ENCODE results near the gene ARRB1. TPM values are rescaled to one million over a fixed set of nuclear protein-coding genes. Genes with fewer than 3 reads are reported as not detected.
"Not testable (repeated sequence)": the region's sequence is repeated elsewhere in the genome, so short reads cannot be mapped to it uniquely, and the experiment has no call there.

The ARRB1 gene
- total RNA-seq, 1 donor from 2014 or later: 30.3 TPM

DNA sequence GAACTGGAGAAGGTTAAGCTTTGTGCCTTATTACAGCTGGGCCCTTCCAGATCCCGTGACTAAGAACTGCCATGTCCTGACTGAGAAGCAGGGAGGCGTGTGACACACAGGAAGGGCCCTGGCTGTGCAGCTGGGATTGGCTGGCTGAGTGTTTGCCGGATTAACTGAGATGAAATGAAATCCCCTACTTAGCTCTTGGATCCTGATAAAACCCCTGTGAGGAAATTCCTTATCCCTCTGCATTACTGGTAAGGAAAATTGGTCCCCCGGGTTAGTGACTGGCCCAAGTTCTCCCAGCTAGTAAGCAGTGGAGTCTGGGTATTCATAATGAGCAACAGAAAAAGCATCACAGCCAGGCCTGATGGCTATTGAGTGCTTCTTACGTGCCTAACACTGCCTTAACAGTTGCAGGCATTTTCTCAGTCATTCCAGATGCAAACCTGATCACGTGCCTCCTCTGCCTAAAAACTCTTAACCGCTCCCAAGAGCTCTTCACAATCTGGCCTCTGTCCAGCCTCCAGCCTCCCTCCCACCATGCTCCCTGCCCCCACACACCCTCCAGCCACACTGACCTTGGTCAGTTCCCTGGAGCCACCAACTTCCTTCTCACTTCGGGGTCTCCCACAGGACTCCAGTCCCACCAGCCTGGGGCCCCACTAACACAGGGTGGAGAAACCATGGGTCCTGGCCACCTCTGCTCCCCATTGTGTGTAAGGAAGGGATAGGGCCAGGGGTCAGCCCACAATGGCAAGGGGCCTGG lies 37.8 kb downstream of the ARRB1 start:
- peaks cover 0 to 5% (median 0%) of the 10 kb centered on the region in 3 donors for H3K36me3 ChIP-seq (ENCODE audit: control insufficient read depth in 3 of 3, insufficient read depth in 3 of 3, low read length in 3 of 3)
- H3K27me3 ChIP-seq (ENCODE audit: control insufficient read depth in 3 of 3, insufficient read depth in 3 of 3, low read length in 3 of 3): no peaks in the 10 kb centered on the region
- H3K9ac ChIP-seq (ENCODE audit: low read depth in 1 of 3, low read length in 3 of 3): peak overlapping the region in 2 of 3 donors; percentile 40 to 54
- peaks cover 29 to 55% (median 41%) of the 10 kb centered on the region in 3 donors for H3K4me1 ChIP-seq (ENCODE audit: control insufficient read depth in 3 of 3, insufficient read depth in 3 of 3, low read length in 3 of 3)
- peak overlapping the region; percentile 82 for H3K27ac ChIP-seq (ENCODE audit: low read depth, low read length)
- H3K9me3 ChIP-seq (ENCODE audit: control insufficient read depth in 3 of 3, low read length in 3 of 3): no peaks in the 10 kb centered on the region
- no peak overlapping the region for H3K4me3 ChIP-seq (ENCODE audit: low read length in 3 of 3)

DNA sequence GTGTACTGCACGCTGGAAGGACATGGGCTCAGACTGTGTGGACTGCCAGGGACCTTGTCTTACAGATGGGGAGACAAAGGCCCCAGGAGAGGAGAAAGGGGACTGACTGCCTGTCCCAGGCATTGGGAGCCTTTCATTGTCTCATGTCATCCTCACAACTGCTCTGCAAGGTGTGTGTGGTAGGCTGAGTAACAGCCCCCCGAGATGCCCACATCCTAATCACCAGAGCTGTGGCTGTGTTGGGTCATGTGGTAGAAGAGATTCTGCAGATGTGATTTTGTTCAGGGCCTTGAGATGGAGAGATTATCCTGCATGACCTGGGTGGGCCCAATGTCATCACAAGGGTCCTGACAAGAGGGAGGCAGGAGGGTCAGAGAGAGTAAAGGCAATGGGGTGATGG lies 39.1 kb downstream of the ARRB1 start:
- peaks cover 34 to 49% (median 38%) of the 10 kb centered on the region in 3 donors for H3K4me1 ChIP-seq (ENCODE audit: control insufficient read depth in 3 of 3, insufficient read depth in 3 of 3, low read length in 3 of 3)
- peak overlapping the region; percentile 39 to 74 (median 60) for H3K9ac ChIP-seq (ENCODE audit: low read depth in 1 of 3, low read length in 3 of 3)
- peaks cover 0 to 5% (median 0%) of the 10 kb centered on the region in 3 donors for H3K36me3 ChIP-seq (ENCODE audit: control insufficient read depth in 3 of 3, insufficient read depth in 3 of 3, low read length in 3 of 3)
- H3K27ac ChIP-seq (ENCODE audit: low read depth, low read length): peak overlapping the region; percentile 82
- no peaks in the 10 kb centered on the region for H3K27me3 ChIP-seq (ENCODE audit: control insufficient read depth in 3 of 3, insufficient read depth in 3 of 3, low read length in 3 of 3)
- no peaks in the 10 kb centered on the region for H3K9me3 ChIP-seq (ENCODE audit: control insufficient read depth in 3 of 3, low read length in 3 of 3)
- peak overlapping the region in 1 of 3 donors; percentile 35 for H3K4me3 ChIP-seq (ENCODE audit: low read length in 3 of 3)

DNA sequence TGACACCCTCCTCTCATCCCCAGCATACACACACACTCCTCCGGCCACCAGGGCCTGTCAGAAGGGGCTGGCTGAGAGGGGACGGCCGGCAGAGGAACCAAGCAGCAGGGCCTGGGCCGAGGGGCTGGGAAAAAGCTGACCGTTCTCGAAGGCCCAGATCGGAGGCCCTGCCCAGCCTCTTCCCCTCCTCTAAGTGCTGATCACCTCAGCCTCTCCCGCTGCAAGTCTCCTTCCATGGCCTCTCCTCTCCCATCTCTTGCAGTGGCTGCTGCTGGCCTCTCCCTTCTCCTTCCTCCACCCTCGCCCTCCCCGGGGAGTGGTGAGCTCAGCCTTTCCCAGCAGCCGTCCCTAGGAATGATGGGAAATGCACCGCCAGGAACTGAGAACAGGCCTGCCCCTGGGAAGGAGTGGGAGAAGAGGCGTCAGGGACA lies 39.6 kb downstream of the ARRB1 start:
- Histone ChIP-seq H3K27me3 (ENCODE audit: control insufficient read depth in 3 of 3, insufficient read depth in 3 of 3, low read length in 3 of 3) (no peaks in the 10 kb centered on the region), H3K36me3 (ENCODE audit: control insufficient read depth in 3 of 3, insufficient read depth in 3 of 3, low read length in 3 of 3) (peaks cover 0 to 5% (median 0%) of the 10 kb centered on the region in 3 donors), H3K9ac (ENCODE audit: low read depth in 1 of 3, low read length in 3 of 3) (peak overlapping the region; percentile 66 to 74 (median 74)), H3K4me1 (ENCODE audit: control insufficient read depth in 3 of 3, insufficient read depth in 3 of 3, low read length in 3 of 3) (peaks cover 37 to 52% (median 39%) of the 10 kb centered on the region in 3 donors), H3K27ac (ENCODE audit: low read depth, low read length) (peak overlapping the region; percentile 82), H3K9me3 (ENCODE audit: control insufficient read depth in 3 of 3, low read length in 3 of 3) (no peaks in the 10 kb centered on the region), H3K4me3 (ENCODE audit: low read length in 3 of 3) (peak overlapping the region; percentile 54 to 59 (median 54))

DNA sequence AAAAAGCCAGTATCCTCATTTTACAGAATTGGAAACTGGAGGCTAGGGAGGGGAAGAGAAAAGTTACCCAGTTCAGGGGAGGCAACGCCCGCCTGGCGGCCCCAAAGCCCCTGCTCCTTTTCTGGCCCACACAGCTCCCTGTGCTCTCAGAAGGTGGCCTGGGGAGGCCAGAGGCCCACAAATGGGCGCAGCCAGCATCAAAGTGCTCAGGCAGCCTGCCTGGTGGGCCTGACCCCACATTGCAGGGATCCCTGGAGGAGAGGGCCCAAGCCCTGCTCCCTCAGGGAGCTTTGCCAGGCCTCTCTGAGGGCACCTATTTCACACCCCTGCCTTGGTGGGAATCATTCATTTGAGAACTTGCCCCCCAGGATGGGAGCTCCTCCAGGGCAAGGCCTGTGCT lies 42.5 kb downstream of the ARRB1 start:
- Histone ChIP-seq H3K4me1 (ENCODE audit: control insufficient read depth in 3 of 3, insufficient read depth in 3 of 3, low read length in 3 of 3) (peaks cover 35 to 51% (median 39%) of the 10 kb centered on the region in 3 donors), H3K36me3 (ENCODE audit: control insufficient read depth in 3 of 3, insufficient read depth in 3 of 3, low read length in 3 of 3) (peaks cover 0 to 5% (median 0%) of the 10 kb centered on the region in 3 donors), H3K27ac (ENCODE audit: low read depth, low read length) (no peak overlapping the region), H3K27me3 (ENCODE audit: control insufficient read depth in 3 of 3, insufficient read depth in 3 of 3, low read length in 3 of 3) (no peaks in the 10 kb centered on the region), H3K9me3 (ENCODE audit: control insufficient read depth in 3 of 3, low read length in 3 of 3) (no peaks in the 10 kb centered on the region), H3K9ac (ENCODE audit: low read depth in 1 of 3, low read length in 3 of 3) (no peak overlapping the region), H3K4me3 (ENCODE audit: low read length in 3 of 3) (no peak overlapping the region)

DNA sequence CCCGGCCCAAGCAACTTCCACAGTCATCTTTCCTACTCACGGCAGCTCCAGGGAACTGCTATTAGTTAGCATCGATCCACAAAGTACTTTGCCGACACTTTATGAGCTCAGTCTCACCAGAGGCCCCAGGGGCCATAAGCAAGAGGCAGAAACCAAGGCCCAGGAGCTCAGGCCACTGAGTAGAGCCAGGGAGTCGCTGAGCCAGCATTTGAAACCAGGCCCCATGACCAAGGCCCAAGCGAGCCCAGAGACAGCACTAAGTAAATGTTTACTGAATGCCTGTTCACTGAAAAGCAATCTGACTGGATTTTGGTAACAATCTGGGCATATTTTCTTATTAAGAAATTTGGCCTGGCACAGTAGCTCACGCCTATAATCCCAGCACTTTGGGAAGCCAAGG lies 43.3 kb downstream of the ARRB1 start:
- Histone ChIP-seq H3K27ac (ENCODE audit: low read depth, low read length) (peak overlapping the region; percentile 61), H3K27me3 (ENCODE audit: control insufficient read depth in 3 of 3, insufficient read depth in 3 of 3, low read length in 3 of 3) (no peaks in the 10 kb centered on the region), H3K9me3 (ENCODE audit: control insufficient read depth in 3 of 3, low read length in 3 of 3) (no peaks in the 10 kb centered on the region), H3K4me1 (ENCODE audit: control insufficient read depth in 3 of 3, insufficient read depth in 3 of 3, low read length in 3 of 3) (peaks cover 27 to 43% (median 35%) of the 10 kb centered on the region in 3 donors), H3K36me3 (ENCODE audit: control insufficient read depth in 3 of 3, insufficient read depth in 3 of 3, low read length in 3 of 3) (peaks cover 0 to 6% (median 0%) of the 10 kb centered on the region in 3 donors), H3K4me3 (ENCODE audit: low read length in 3 of 3) (no peak overlapping the region), H3K9ac (ENCODE audit: low read depth in 1 of 3, low read length in 3 of 3) (no peak overlapping the region)

DNA sequence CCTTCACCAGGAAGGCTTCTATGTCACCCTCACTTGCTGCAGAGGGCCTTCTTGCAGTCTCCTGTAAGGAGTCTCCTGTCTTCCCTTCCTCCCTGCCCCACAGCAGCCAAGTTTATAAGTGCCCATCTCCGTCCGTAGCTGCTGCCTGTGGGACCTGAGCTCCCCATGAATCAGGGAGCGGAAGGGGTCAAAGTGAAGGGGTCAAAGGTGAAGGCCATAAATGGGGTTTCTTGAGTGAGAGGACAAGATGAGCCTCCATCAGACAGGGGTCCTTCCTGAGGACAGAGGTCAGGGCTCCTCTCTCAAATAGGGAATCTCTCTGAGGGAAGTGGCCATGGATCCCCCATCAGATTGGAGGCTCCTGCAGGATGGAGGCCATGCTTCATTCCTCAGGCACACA lies 44.4 kb downstream of the ARRB1 start:
- Histone ChIP-seq H3K4me3 (ENCODE audit: low read length in 3 of 3) (no peak overlapping the region), H3K9me3 (ENCODE audit: control insufficient read depth in 3 of 3, low read length in 3 of 3) (no peaks in the 10 kb centered on the region), H3K36me3 (ENCODE audit: control insufficient read depth in 3 of 3, insufficient read depth in 3 of 3, low read length in 3 of 3) (peaks cover 0 to 6% (median 0%) of the 10 kb centered on the region in 3 donors), H3K27ac (ENCODE audit: low read depth, low read length) (peak overlapping the region; percentile 13), H3K27me3 (ENCODE audit: control insufficient read depth in 3 of 3, insufficient read depth in 3 of 3, low read length in 3 of 3) (no peaks in the 10 kb centered on the region), H3K9ac (ENCODE audit: low read depth in 1 of 3, low read length in 3 of 3) (peak overlapping the region in 1 of 3 donors; percentile 25), H3K4me1 (ENCODE audit: control insufficient read depth in 3 of 3, insufficient read depth in 3 of 3, low read length in 3 of 3) (peaks cover 23 to 36% (median 32%) of the 10 kb centered on the region in 3 donors)

DNA sequence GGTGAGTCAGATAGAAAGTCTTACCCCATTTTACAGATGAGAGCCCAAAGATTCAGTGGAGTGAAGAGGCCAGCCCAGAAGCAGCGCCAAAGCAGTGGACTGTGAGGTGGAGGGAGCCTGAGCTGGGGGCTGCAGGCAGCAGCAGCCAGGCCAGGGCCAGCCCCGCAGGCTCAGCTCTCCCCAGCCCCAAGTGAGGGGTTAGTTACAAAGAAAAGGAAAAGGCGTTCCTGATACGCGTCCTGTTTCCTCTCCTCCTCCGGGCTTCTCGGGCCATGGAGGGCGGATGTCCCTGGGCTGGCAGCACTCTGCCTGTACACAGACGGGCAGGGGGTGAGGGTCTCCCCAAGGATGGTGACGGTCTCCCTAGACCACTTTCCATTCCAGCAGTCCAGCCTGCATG lies 44.9 kb downstream of the ARRB1 start:
- Histone ChIP-seq H3K4me3 (ENCODE audit: low read length in 3 of 3) (peak overlapping the region in 2 of 3 donors; percentile 29 to 57), H3K27me3 (ENCODE audit: control insufficient read depth in 3 of 3, insufficient read depth in 3 of 3, low read length in 3 of 3) (no peaks in the 10 kb centered on the region), H3K9ac (ENCODE audit: low read depth in 1 of 3, low read length in 3 of 3) (peak overlapping the region in 1 of 3 donors; percentile 51), H3K4me1 (ENCODE audit: control insufficient read depth in 3 of 3, insufficient read depth in 3 of 3, low read length in 3 of 3) (peaks cover 21 to 32% (median 31%) of the 10 kb centered on the region in 3 donors), H3K27ac (ENCODE audit: low read depth, low read length) (peak overlapping the region; percentile 13), H3K36me3 (ENCODE audit: control insufficient read depth in 3 of 3, insufficient read depth in 3 of 3, low read length in 3 of 3) (peaks cover 0 to 6% (median 0%) of the 10 kb centered on the region in 3 donors), H3K9me3 (ENCODE audit: control insufficient read depth in 3 of 3, low read length in 3 of 3) (no peaks in the 10 kb centered on the region)

- Histone ChIP-seq H3K9ac (ENCODE audit: low read depth in 1 of 3, low read length in 3 of 3) (peak overlapping the region in 1 of 3 donors; percentile 51), H3K4me3 (ENCODE audit: low read length in 3 of 3) (peak overlapping the region in 2 of 3 donors; percentile 29 to 57), H3K27me3 (ENCODE audit: control insufficient read depth in 3 of 3, insufficient read depth in 3 of 3, low read length in 3 of 3) (no peaks in the 10 kb centered on the region), H3K36me3 (ENCODE audit: control insufficient read depth in 3 of 3, insufficient read depth in 3 of 3, low read length in 3 of 3) (peaks cover 0 to 6% (median 0%) of the 10 kb centered on the region in 3 donors), H3K4me1 (ENCODE audit: control insufficient read depth in 3 of 3, insufficient read depth in 3 of 3, low read length in 3 of 3) (peaks cover 16 to 32% (median 30%) of the 10 kb centered on the region in 3 donors), H3K27ac (ENCODE audit: low read depth, low read length) (no peak overlapping the region), H3K9me3 (ENCODE audit: control insufficient read depth in 3 of 3, low read length in 3 of 3) (no peaks in the 10 kb centered on the region)
Observed at GRCh38 chr11:75305993-75306392, 45.5 kb downstream of the ARRB1 start.

DNA sequence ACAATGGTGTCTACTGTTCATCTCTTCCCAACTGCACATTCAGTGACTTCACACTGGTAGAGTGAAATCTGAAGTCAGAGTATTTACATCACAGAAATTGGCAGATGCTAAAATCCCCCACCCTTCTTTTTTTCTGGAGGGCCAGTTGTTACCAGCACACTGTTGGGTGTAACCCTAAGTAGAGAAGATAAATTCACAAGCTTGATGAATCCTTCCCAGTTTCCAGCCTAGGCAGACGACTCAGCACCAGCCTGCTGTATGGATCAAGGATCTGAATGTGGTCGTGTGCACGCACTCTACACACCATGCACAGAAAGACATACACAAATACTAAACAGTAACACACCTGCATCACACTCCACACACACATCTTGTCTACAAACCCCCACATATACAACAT lies 46.0 kb downstream of the ARRB1 start:
- no peak overlapping the region for H3K27ac ChIP-seq (ENCODE audit: low read depth, low read length)
- no peaks in the 10 kb centered on the region for H3K27me3 ChIP-seq (ENCODE audit: control insufficient read depth in 3 of 3, insufficient read depth in 3 of 3, low read length in 3 of 3)
- peaks cover 11 to 28% (median 25%) of the 10 kb centered on the region in 3 donors for H3K4me1 ChIP-seq (ENCODE audit: control insufficient read depth in 3 of 3, insufficient read depth in 3 of 3, low read length in 3 of 3)
- peak overlapping the region in 1 of 3 donors; percentile 57 for H3K4me3 ChIP-seq (ENCODE audit: low read length in 3 of 3)
- H3K36me3 ChIP-seq (ENCODE audit: control insufficient read depth in 3 of 3, insufficient read depth in 3 of 3, low read length in 3 of 3): peaks cover 0 to 6% (median 0%) of the 10 kb centered on the region in 3 donors
- no peak overlapping the region for H3K9ac ChIP-seq (ENCODE audit: low read depth in 1 of 3, low read length in 3 of 3)
- H3K9me3 ChIP-seq (ENCODE audit: control insufficient read depth in 3 of 3, low read length in 3 of 3): no peaks in the 10 kb centered on the region

DNA sequence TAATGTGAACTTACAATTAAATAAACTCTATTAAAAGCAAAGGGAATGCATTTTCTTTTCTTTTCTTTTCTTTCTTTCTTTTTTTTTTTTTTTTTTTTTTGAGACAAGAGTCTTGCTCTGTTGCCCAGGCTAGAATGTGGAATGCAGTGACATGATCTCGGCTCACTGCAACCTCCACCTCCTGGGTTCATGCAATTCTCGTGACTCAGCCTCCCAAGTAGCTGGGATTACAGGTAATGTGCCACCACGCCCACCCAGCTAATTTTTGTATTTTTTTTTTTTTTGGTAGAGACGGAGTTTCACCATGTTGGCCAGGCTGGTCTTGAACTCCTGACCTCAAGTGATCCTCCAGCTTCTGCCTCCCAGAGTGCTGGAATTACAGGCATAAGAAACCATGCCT lies 46.5 kb downstream of the ARRB1 start:
- peaks cover 6 to 23% (median 21%) of the 10 kb centered on the region in 3 donors for H3K4me1 ChIP-seq (ENCODE audit: control insufficient read depth in 3 of 3, insufficient read depth in 3 of 3, low read length in 3 of 3)
- not testable (repeated sequence) for H3K9ac ChIP-seq (ENCODE audit: low read depth in 1 of 3, low read length in 3 of 3); H3K36me3 ChIP-seq (ENCODE audit: control insufficient read depth in 3 of 3, insufficient read depth in 3 of 3, low read length in 3 of 3); H3K4me3 ChIP-seq (ENCODE audit: low read length in 3 of 3); H3K27me3 ChIP-seq (ENCODE audit: control insufficient read depth in 3 of 3, insufficient read depth in 3 of 3, low read length in 3 of 3); H3K9me3 ChIP-seq (ENCODE audit: control insufficient read depth in 3 of 3, low read length in 3 of 3); H3K27ac ChIP-seq (ENCODE audit: low read depth, low read length)
